WTC11 (cell line): ENCODE data around the gene CABP2.
"Not testable (repeated sequence)": the region's sequence is repeated elsewhere in the genome, so short reads cannot be mapped to it uniquely, and the experiment has no call there.

Experiments
- ATF3 ChIP-seq: sonication (generic); formaldehyde crosslinking; conservative IDR thresholded peaks from 2 replicates; pipeline ENCODE4 v1.8.1; 2022; ENCODE audit warnings: mild to moderate bottlenecking, missing genetic modification reagents
- TF ChIP-seq, protein P1 (sequence below): fragments of 200-600 bp; IDR thresholded peaks from 2 replicates; pipeline ENCODE4 v1.8.0; 2022; ENCODE audit warnings: antibody characterized with exemption

GRCh38 chr11:67548112-67548511 is 24.9 kb upstream of the CABP2 start:
- TF ChIP-seq ATF3 (CRISPR knock-in tag): not testable (repeated sequence)
- TF ChIP-seq, protein P1, sequence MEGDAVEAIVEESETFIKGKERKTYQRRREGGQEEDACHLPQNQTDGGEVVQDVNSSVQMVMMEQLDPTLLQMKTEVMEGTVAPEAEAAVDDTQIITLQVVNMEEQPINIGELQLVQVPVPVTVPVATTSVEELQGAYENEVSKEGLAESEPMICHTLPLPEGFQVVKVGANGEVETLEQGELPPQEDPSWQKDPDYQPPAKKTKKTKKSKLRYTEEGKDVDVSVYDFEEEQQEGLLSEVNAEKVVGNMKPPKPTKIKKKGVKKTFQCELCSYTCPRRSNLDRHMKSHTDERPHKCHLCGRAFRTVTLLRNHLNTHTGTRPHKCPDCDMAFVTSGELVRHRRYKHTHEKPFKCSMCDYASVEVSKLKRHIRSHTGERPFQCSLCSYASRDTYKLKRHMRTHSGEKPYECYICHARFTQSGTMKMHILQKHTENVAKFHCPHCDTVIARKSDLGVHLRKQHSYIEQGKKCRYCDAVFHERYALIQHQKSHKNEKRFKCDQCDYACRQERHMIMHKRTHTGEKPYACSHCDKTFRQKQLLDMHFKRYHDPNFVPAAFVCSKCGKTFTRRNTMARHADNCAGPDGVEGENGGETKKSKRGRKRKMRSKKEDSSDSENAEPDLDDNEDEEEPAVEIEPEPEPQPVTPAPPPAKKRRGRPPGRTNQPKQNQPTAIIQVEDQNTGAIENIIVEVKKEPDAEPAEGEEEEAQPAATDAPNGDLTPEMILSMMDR: not testable (repeated sequence)
